Central memory CD4-positive, alpha-beta T cell (primary cell): ENCODE results near the gene DNMT3A.
"Not testable (repeated sequence)": the region's sequence is repeated elsewhere in the genome, so short reads cannot be mapped to it uniquely, and the experiment has no call there.

ENCODE experiments used
- DNase-seq: peaks from one replicate; pipeline ENCODE4 v3.0.0; 2022

The DNMT3A gene

DNA sequence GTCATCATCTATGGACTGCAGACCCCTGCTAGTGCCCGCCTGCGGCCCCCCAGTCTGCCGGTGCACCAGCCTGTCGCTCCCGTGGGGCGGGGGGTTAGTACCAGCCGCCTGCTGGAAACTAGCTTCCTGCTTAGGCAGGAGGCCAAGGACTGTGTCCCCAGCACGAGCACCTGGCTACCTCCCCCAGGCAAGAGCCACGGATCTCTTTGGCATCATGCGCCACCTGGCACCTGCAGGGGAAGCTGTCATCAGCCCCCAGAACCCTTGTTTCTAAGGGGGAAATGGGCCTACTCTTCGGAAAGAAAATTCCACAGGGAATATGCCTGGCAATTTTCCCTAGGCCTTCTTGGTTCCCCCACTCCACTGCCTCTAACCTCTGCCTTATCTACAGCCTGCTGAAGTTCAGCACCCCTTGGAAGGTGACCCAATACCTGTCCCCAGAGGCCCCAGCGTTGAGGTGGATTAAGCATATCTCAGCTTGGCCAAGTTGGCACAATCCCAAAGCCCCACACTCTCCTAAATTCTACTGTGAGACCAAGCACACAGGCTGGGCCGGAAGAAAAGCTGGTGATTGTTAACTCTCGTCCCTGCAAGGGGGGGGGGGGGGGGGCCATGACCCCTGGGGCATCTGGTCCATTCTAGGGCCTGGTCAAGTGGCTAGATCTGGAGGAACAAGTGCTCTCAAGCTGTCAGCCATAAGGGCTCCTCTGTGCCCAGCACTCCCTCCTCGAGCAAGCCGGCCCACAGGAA is 111.4 kb downstream of the DNMT3A start:
- no peak for DNase-seq

DNA sequence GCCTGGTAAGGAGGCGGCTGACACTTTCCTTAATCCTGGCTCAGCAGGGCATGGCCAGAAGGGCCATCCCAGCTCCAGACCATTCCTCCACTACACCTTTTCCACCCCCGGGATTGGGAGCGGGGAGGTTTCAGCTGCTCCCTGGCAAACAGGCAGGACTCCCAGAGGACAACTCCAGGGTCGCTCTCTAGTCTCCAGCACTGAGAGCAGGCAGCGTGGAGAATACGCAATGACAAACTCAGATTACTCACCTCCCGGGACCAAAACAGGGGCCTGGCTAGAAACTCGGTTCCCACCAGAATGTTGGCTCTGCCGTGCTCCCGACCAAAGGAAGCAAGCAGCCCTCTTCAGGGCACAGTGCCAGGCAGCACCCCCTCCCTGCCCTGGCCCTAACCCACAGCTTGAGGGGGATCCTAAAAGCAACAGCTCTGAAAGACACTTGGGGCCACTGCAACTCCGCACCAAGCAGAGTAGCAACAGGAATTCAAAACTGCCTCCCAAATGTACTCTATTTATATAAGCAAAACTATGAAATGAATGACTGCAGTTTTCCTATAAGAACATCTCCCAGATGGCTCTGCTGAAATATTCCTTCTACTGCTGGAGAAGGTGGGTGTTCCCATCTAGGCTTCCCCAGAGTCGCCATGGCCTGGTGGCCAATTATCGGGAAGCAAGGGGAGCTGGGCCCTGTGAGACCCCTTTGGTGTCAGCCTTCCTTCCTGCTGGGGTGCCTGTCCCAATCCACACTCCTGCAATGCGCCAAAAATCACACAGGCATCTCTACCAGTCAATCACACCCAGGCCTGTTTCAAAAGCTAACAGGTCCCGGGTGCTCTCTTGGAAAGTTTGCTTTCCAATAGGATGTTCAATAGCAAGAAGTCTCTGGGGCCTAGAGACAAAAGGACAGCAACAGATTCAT is 112.2 kb downstream of the DNMT3A start:
- no peak for DNase-seq

DNA sequence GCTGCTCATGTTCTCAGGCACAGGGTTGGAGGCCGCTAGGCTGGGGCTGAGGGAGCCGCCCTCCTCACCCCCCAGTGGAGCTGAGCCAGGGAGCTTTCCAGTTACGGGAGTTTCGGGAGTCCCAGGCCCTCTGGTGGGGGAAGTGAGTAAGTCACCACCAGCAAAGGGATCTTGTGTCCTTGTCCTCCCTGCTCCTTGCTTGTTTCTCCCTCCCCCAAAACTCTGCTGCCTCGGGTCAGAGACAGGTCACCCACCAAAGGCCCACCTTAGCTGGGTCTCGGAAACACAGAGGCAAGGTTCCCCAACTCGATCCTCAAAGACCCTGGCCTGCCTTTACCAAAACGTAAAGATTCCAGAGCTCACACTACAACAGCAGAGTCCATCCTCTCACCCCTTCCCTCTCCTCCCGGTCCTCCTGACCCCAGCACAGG is 112.9 kb downstream of the DNMT3A start:
- DNase-seq: no peak

DNA sequence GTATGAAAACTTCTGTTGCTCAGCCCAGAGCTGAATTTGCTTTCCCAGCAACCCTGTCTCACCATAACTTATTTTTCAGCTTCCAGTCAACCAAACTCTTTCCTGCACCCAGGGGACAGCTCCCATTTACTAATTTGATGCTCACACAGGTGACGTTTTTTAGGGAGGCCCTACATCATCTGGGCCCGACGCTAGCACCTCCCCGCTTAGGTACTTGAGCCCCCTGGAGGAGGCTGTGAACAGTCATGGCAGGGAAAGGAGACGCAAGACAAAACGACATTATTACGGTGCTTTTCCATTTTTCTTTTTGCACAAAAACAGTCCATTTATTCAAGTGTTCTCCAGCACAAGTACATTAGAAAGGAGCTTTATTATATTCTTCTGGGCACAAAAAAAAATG is 114.1 kb downstream of the DNMT3A start:
- no peak for DNase-seq

DNA sequence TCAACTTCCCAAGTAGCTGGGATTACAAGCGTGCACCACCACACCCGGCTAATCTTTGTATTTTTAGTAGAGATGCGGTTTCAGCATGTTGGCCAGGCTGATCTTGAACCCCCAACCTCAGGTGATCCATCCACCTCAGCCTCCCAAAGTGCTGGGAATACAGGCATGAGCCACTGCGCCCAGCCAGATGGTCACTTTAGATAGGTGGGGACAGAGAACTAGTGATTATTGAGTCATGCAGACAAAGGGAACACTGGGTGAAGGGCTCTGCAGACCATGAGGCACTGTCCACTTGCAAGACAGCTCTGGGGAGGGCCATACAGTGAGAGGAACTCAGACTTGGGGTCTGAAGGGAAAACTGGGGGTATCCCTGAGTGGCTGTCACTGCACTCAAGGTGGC is 114.9 kb downstream of the DNMT3A start:
- no peak for DNase-seq

DNA sequence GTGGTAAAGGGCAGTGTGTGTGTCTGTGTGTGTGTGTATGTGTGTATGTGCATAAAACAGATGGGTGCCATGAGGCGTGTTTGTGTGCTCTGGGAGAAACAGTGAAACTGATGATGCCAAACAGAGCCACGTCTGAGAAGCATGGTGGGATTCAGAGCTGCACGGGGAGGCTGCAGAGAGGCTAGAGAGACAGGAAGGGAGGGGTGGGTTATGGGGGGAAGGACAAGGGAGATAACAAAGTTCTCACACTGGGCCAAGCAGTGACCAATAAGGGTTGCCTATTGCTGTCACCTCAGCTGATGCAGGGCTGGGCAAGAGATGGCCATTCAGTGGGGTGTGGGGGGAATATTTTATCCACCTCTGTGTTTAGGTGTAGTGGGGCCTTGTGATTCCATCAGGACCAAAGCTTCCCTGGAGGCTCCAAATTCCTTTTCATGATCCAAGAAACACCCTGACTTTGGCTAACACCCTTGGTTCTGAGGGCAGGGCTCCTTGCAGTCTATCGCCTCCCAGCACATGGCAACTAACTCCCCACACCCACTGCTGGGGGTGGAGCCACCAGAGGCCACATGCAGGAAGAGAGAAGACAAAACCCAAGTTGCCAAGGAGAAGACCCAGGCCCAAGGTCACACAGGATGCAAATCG is 119.1 kb downstream of the DNMT3A start:
- DNase-seq: no peak

DNA sequence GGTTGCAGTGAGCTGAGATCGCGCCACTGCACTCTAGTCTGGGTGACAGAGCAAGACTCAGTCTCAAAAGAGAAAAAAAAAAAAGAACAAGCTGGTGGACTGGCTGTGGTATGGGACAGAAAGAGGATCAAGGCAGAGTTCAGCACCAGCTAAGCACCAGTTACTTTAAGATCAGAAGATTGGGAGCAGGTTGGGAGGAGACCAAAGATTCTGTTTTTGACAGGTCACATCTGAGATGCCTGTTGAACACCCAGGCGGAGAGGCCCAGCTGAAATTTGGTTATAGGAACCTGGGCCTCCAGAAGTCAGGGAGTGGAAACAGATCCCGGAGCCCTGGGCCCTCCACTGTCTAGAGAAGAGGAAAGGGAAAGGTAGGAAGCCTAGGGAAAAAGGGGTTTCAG is 120.1 kb downstream of the DNMT3A start:
- DNase-seq: no peak

DNA sequence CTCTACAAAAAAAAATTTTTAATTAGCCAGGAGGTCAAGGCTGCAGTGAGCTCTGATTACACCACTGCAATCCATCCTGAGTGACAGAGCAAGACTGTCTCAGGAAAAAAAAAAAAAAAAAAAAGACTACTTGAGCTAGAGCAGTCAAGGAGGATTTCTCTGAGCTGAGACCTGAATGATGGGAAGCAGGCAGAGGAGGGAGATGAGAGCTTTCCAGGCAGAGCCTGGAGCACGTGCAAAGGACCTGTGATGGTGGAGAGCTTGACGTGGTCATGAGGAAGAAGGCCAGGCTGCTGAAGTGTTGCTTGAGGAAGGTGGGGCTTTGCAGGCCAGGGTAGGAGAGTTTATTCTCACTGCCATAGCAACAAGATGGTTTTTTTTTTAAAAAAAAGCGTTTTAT is 121.4 kb downstream of the DNMT3A start:
- no peak for DNase-seq

DNA sequence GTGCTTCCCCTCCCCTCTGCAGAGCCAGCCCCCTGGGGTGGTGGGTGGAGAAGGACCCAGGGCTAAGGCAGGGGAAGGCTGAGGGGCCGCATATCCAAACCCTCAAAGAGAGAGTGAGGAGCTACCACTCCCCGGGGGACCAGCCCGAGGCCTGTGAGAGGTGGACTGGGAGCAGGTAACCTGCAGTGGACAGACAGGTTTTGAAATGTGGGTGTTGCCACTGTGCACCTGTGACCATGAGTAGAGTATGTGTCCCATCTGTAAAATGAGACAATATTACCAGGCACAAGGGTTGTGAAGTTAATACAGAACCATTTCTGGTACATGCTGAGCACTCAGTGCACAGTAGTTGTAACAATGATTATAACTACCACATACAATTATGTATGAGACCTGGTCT is 122.1 kb downstream of the DNMT3A start:
- no peak for DNase-seq

DNA sequence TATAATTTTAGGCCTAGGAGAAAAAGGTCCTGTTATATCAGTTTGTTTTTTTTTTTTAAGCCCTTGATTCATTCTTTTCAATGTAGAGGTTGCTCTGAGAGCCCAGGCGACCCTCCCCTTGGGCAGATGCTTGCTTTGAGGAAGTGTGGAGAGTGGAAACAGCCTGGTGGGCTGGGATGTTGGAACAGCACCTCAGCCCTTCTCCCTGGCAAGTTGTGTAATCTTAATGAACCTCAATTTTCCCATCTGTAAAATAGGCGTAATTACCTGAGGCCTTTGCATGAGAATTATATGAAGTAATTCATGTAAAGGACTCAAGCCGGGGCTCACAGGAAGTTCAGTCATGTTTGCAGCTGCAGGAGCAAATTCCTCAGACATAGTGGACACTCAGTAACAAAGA is 123.6 kb downstream of the DNMT3A start:
- DNase-seq: no peak

DNA sequence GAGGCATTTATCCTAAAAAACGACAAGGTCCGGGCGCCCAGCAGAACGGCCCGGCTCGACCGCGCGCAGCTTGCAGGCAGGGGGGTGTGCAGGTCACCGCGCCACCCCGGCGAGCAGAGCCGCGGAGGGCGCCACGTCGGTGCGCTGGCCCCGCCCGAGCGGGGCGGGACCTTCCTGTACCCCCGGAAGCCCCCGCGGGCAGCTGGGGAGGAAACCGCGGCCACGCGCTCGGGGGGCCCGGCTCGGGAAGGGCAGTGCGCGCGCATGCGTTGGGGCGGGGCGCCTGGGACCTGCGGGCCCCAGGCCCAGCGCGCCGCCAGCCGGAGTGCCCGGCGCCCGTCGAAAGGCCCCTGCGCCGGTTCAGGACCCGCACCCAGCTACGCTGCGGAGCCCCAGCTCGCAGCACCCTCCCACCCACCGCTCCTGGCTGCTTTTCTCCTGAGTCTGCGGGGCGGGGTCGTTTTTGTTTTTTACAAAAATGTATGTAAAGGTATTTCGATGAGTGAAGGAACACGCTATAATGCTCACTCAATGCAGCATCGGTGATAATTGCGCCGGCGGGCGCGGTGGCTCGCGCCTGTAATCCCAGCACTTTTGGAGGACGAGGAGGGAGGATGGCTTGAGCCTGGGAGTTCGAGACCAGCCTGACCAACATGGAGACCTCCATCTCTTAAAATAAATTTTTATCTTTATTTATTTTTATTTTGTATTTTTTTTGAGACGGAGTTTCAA is 125.6 kb downstream of the DNMT3A start:
- peak; percentile 82 for DNase-seq

DNA sequence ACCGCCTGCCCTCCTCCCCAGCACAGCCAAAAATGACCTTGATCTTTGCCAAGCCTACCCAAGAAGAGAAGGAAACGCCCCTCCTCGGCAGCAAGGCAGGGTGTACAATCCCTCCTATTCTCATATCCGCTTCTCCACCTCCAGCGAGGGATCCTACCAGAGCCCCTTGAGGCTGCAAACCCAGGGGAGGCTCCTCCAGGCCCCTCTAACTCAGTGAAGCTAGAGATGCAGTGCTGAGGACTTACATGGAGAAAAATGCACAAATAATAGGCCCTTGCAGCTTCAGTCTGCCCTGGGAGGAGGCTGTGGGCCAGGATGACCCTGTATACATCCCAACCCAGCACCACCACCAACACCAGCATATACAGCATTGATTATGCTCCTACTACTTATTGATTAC is 126.5 kb downstream of the DNMT3A start:
- DNase-seq: no peak

DNA sequence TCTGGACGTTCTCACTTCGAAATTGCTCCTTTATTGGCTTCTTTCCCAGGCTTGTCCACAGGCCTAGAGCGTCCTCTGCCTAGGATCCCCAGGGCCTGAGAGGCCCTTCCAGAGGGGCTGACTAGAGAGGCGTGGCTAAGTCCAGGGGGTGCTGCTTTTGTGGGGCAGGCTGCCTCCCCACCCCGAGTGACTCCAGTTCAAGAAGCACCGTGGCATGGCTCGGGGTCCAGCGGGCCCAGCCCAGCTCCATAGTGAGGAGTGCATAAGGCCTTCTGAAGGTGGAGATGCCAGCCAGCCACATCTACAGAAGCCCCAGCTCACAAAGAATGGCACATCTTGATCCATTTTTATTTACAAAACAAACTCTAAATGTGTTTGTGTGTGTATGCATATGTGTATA is 128.5 kb downstream of the DNMT3A start:
- no peak for DNase-seq

DNA sequence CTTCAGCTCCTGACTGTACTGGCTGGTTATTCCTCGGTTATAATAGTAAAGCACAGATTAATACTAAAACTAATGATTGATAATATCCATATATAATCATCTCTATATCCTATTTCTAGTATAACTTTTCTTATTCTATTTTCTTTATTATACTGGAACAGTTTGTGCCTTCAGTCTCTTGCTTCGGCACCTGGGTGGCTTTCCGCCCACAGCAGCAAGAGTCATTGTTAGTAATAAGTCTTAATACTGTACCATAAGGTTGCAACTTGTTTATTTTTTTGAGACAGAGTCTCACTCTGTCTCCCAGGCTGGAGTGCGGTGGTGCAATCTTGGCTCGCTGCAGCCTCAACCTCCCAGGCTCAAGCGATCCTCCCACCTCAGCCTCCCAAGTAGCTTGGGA is 130.8 kb downstream of the DNMT3A start:
- not testable (repeated sequence) for DNase-seq

DNA sequence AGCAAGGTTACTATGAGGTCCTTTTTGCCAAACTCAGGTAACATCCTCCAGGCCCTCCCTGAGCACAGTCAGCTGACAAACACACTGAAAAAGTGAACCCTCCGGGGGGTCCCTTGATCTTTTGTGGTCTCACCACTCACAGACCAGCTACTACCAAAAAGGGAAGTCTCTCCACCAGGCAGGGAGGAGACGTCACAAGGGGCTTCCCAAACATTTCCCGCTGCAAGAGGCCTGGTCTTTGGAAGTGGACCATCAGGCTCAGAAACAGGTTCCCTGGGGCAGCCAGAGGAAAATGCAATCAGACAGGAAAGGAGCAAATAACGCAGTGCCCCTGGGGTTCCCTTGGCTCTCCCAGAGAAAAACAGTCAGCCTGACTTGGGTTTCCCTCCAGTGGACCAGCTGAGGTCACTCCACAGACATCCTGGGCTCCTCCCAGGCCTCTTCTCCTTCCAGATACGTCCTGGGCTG is 134.6 kb downstream of the DNMT3A start:
- no peak for DNase-seq

DNA sequence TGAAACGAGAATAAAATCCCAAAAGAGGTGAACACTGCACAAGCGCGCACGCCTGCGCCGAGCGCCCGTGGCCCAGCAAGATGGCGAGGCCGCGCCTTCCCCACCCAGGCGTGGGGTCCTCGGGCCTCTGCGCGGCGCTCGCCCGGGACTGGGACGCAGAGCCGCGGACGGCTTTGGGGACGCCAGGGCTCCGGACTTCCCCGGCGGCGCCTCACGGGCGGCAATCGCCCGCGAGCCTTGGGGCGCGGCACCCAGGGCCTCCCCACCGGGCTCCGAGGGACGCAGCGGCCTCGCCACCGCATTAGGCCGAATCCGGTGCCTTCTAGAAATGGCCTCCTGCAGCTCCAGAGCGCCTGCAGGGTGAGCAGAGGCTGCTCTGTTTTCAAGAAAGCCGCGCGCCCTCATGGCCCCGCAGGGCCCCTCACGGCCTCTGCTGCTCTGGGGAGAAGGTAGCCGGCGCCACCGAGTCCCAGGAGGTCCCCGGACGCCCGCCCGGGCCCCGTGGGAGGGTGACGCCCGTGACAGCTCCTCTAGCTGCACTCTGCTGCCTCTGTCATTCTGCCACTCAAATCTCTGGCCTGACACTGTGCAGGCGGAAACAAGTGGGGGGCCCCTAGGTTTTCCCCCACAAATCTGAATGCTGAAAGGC is 137.4 kb downstream of the DNMT3A start:
- no peak for DNase-seq

DNA sequence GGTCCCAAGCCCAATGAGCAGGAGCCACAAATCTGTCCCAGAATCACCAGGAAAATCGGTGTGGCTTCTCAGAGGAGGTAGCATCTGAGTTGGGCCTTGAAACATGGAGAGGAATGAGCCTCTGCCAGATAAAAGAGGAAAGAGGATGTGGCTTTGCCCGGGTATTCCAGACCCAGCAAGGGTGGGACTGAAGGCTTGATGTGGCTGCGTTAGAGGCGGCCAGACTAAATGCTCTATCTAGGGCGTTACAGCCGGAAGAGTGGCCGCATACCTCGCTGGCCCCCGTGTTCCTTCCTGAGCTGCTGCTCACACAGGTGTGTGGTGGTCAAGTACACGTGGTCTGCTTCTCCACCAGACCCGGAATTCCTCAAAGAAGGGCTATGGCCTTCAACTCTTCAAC is 139.4 kb downstream of the DNMT3A start:
- no peak for DNase-seq

DNA sequence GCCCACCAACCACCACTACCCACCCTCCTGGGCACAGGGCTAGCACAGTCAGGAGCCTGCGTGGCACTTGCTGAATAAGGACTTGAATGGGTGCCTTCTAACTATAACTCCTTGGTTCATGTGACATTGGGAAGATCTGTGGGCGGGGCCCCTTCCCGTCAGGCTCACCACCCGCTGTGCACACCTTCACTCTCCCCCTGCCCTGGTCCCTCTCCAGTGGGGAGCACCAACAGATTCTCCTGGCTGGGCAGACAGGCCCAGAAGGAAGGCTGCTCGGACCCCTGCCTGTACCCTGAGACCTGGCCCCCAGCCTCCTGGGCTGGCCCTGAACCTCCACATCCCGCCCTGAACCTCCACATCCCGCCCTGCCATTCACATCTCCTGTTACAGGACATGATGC is 139.9 kb downstream of the DNMT3A start:
- no peak for DNase-seq

DNA sequence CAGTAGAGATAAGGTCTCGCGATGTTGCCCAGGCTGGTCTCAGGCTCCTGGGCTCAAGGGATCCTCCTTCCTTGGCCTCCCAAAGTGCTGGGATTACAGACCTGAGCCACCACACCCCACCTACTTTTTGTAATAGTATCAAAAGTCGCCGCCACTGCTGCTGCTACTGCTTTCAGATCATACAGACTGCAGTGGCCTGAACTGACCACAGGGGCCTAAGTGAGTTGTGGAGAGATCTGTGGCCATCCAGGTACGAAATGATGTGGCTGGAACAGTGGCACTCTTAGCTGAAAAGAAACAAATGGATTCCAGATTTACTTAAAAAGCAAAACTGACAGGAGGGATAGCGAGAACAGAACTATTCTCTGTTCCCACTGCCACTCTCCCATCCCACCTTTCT is 140.5 kb downstream of the DNMT3A start:
- no peak for DNase-seq

DNA sequence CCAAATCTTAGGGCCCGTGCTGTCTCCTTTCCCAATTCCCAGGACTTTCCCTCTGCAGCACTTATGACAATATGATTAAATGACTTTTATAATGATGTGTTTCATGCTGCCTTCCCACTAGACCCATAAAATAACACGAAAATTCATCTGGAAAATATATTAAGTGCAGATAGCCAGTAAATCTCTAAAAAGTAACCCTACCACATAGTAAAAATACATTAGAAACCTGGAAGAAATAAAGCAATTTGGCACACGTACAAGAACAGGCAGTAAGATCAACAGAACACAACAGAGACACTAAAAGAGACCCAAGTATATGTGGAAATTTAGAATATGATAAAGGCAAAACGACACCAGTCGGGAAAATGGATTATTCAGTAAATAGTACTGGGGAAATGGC is 143.1 kb downstream of the DNMT3A start:
- DNase-seq: no peak

DNA sequence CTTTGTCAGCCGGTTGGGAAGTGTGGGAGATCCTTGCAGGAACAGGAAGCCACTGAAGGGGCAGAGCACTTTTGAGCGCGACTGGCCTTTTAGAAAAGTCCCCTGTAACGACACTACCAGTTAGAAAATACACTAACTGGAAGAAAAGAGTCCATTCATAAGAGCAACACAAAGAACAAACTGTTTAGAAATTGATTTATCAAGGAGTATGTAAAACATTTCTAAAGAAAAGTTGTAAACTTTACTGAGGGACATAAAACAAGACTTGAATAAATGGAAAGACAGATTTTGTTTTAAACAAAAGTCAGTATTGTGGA is 143.6 kb downstream of the DNMT3A start:
- no peak for DNase-seq
